Inflammatory macrophage (primary cell): ENCODE results near the gene PRRG1.
"Not testable (repeated sequence)": the region's sequence is repeated elsewhere in the genome, so short reads cannot be mapped to it uniquely, and the experiment has no call there.

Experiments
- DNase-seq, 2 donors: peaks; one replicate each; pipeline ENCODE4 v3.0.0-alpha.2; 2020 to 2022
- total RNA-seq, 18 experiments: gene quantifications; one replicate each; lab custom pipeline; 2026; ENCODE audit warnings: mixed read lengths in 6 of 18, inconsistent platforms in 2 of 18; lab: John Stamatoyannopoulos, UW

Gene PRRG1
- total RNA-seq = 2.7 to 7.5 (median 4.8) reads per million in 18 experiments

DNA sequence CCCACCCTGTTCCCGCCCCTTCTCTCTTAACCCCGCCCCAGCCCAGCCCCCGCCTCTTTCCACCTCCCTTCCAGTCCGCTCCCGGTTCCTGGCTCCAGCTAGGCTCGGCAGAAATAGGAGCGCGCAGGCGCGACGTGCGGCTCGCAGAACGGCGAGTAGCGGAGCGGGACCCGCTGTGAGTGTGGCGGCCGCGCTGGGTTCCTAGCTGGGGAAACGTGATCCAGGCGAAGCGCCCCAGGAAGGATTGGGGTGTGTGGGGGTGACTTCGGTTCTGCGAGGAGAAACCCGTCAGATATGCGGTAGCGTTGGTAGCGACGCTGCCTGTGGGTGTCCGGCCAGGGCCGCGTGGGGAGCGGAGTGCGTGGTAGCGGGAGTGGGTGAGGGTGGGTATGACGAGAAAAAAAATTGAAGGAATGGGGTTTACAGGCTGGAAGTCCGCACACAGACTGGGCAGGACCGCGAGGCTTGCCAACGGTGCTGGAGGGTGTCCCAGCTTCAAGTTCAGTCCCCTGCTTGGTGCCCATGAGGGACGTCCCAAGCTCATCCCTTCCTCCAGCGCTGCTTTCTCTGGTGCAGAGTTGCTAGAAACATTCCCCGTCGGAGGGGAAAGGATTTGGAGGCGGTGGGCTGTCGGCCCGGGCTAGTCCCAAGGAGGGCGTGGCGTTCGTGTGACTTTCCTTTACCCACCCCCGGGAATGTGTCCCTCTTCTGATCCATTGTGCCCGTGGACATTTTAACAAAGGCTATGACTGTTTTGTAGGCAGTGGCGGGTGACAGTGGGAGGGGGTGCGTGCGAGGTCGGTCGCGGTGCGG, at the start of gene PRRG1:
TSS of gene PRRG1 (plus strand) at position 144 of the 813 bp plus-strand sequence. CDS start 56,886 bp downstream, outside the sequence.
- peak; percentile 38 to 68 for DNase-seq

DNA sequence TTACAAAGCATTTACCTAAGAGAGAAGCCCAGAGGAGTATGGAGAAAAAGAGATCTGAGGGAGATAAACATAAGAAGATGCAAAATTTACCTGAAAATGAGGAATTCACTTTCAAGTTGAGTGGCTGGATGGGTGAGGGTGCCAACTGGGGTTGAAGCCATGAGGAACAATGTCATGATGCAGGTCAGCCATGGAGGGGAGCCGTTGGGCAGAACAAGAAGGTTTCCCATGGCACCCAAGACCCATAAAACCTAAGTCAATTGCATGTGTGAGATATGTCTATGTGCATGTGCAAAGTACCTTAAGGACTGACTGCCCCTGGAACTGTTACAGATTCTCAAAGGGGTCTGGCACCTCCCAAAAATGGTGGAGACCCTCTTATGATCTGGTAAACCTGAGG, 46.6 kb upstream of the PRRG1 start:
- peak in 1 of 2 donors; percentile 1 for DNase-seq

- not testable (repeated sequence) for DNase-seq
Observed at GRCh38 chrX:37305238-37305637, 43.9 kb upstream of the PRRG1 start.

DNA sequence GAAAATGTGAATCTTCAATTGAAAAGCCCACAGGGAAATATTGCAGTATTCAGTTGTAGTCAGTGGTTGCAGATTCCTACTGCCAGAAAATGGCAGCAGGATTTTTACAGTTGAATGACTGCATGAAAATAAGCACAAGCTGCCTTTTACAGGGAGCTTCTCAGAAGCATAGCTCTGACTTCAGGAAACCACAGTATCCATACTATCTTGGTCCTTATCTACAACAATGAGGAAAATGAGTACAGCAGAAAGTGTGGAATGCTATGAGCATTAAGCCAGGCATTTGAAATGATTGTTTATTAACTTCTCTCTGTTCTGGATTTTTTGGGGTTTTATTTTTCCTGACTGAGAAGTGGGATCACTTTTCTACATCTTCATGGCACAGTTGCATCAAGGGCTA, 34.6 kb upstream of the PRRG1 start:
- DNase-seq = no peak

DNA sequence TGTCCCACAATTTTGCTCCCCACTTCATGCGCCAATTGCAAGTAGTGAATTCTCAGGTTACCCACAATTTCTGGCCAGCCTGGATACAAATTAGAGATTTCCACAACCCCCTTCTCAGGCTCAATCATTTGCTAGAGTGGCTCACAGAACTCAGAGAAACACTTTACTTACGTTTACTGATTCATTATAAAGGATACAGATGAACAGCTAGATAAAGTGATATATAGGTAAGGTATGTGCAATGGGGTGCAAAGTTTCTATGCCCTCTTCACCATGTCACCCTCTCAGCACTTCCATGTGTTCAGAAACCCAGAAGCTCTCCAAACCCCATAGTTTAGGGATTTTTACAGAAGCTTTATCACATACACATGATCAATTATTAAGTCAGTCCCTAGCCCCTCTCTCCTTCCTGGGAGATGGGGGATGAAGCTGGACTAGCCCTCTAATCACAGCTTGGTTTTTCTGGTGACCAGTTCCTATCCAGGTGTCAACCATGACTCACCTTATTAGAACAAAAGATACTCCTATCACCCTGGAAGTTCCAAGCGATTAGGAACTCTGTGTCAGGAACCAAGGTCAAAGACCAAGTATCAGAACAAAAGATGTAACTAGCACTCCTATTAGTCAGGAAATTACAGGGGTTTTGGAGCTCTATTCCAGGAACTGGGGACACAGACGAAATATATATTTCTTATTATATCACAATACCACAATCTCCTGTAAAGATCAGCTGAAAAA, 33.5 kb upstream of the PRRG1 start:
- no peak for DNase-seq

DNA sequence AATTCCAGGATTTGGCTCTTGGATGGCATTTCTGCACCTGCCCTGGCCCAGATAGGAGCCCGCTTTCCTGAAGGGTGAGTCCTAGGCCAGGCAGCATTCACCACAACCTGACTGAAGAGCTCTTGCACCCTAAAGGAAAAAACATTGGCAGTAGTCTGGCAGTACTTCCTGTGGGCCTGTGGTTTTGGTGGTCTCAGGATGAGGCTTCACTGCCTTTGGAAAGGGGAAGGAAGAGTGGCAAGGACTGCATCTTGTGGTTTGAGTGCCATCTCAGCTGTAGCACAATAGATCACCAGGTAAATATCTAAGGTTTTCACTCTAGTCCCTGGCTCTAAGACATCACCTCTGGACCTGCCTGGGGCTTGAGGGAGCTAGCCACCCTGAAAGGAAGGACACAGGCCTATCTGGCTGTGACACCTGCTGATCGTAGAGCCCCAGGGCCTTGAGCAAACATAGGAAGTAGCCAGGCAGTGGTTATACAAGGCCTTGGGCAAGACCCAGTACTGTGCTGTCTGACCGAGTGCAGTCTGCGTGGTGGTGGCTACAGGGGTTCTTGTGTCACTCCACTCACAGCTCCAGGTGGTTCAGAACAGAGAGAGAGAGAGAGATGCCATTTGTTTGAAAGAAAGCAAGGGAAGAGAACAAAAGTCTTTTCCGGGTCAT, 28.5 kb upstream of the PRRG1 start:
- DNase-seq = no peak

DNA sequence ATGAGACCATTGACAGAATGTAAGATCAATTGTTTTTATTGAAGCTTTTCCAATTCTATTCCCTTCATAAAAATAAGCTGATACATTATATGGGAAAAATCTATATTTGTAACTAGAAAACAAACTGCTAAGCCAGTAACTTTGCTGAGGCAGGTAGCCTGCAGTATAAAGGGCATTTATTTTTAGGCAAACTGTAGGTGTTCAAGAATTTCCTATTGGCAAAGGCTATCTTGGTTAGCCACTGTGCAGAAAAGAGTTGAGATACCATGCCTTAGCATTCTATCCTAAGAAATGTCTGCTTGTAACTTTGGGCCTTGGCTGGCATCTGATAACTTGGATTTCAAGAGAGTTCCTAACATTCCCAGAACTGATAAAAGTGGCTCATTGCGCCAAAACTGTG, 18.5 kb upstream of the PRRG1 start:
- DNase-seq = no peak

DNA sequence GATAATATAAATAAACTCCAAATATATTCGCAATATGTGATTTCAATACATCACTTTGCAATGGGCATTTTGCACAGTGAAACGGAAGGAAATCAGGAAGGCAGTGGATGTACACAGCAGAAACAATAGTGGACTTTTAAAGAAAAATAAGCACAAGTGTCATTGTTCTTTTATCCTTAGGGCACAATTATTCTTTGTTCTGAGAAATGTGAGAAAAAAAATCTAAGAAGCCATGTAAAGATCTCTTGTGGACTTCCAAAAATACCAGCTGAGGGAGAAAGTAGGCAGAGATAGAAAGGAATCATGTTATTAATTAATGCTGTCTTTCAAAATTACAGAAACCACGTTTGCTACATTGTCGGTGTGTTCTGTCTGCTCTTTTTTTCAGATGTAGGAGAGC, 17.6 kb upstream of the PRRG1 start:
- DNase-seq = no peak

GRCh38 chrX:37332055-37332454, 17.1 kb upstream of the PRRG1 start:
- DNase-seq = no peak

DNA sequence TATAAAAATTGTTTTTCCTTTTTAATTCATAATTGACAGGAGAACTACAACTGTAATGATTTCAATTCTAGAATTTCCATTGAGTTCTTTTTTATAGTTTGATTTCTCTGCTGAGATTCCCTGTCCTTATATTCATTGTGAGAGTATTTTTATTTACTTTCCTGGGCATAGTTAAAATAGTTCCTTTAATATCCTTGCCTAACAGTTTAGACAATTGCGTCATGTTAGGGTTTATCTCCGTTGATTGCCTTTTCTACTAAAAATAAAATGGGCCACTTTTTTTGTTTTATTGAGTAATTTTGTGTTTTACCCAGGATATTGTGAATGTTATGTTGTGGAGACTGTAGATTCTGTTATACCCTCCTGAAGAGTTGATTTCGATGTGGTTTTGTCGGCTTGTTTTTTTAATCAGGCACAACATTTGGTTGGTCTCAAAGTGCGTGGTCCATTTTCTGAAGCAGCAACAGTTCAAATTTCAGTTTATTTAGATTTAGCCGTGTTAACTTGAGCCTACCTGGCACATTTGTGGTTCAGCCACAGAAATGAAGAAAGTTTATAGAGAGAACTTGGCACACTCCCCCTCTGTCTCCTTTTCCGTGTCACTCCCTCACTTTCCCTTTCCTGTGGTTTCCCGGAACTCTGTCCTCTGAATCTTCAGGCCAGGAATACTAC, 16.0 kb upstream of the PRRG1 start:
- peak in 1 of 2 donors; percentile 2 for DNase-seq

- peak; percentile 35 to 47 for DNase-seq
Observed at GRCh38 chrX:37347420-37347819, 1.7 kb upstream of the PRRG1 start.

- no peak for DNase-seq
Observed at GRCh38 chrX:37348231-37348970, 763 bp upstream of the PRRG1 start.

DNA sequence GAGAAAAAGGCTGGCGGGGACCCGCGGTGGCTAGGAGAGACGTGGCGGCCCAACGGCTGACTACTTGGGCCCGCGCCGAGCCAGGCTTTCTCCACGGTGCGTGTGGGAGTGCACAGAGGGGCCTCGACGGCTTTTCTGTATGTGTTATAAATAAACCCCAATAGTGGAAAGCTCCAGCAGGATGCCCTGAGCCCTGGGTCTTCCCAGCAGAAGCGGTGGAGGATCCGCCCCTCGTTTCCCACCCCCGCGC, 268 bp upstream of the PRRG1 start:
- DNase-seq = no peak

GRCh38 chrX:37350034-37350365, 836 bp downstream of the PRRG1 start:
- DNase-seq = no peak

GRCh38 chrX:37353646-37354045, 4.5 kb downstream of the PRRG1 start:
- DNase-seq = no peak

DNA sequence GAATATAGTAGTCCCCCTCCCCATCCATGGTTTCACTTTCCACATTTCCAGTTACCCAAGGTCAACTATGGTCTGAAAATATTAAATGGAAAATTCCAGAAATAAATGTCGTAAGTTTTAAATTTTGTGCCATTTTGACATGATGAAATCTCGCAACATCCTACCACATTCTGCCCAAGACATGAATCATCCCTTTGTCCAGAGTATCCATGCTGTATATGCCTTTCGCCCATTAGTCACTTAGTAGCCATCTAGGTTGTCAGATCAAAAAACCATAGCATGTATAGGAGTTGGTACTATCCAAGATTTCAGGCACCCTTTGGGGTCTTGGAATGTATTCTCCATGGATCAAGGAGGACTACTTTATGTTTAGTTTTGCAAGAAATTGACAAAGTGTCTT, 8.3 kb downstream of the PRRG1 start:
- no peak for DNase-seq

DNA sequence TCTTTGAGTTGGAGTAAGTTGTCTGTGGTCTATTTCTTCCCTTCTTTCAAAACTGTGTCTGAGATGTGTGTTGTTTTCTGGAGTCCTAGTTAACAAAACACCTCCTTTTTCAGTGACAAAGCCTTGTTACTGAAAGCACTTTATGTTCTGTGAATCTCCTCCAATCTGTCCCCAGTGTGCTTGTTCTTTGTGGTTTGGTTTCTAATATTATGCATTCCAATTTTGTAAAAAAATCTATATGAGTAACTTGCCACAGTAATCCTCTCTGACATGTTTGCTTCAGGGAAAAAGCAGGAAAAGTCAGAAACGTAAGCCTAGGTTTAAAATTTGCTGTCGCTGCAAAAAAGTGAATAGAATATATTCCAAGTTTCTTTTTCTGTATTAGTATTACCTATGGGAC, 12.4 kb downstream of the PRRG1 start:
- no peak for DNase-seq

DNA sequence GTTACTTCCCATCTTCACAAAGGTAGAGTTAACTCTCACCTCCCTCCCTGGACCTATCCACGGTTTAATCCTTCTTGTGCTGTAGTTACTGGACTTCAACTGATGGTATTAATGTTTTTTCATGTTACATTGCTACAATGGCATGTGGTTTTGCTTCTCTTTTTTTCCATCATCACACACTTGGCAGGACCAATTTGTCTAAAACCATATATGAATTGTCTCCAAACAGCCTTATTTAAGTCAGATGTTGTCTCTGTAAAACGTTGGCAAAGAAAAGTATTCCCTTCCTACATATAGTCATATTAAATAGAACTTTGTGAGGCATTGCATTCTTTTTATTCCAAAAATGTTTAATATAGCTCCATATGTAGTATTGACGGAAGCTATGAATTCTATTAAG, 15.5 kb downstream of the PRRG1 start:
- DNase-seq = no peak

- DNase-seq = no peak
Observed at GRCh38 chrX:37367946-37368345, 18.8 kb downstream of the PRRG1 start.

DNA sequence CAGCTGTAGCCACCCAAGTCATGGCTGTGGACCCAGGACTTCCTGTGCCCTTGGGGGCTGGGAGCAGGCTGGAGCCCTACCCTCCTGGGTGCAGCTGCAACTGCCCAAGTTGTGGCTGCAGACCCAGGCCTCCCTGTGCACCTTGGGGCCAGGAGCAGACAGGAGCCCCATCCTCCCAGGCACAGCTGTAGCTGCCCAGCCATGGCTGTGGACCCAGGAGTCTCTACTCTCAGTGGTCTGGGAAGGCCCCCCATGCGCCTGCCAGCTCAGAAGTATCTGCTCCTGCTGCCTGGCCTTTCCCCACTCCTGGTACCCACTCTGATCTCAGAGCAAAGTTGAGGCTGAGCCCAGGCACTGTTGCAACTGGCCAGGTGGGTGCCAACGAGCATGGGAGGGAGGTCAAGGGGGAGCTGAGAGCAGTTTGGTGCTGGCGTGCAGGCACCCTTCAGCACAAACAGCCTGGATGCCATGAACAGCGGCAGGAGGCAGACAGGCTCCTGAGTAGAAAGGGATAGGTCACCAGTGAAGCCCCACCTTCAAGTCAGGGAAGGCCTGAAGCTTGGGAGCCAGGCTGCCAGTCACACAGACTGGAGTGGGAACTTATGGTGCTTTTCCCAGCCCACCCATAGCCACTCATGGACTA, 21.5 kb downstream of the PRRG1 start:
- DNase-seq = no peak

- DNase-seq = peak; percentile 28 to 50
Observed at GRCh38 chrX:37371578-37371991, 22.4 kb downstream of the PRRG1 start.

DNA sequence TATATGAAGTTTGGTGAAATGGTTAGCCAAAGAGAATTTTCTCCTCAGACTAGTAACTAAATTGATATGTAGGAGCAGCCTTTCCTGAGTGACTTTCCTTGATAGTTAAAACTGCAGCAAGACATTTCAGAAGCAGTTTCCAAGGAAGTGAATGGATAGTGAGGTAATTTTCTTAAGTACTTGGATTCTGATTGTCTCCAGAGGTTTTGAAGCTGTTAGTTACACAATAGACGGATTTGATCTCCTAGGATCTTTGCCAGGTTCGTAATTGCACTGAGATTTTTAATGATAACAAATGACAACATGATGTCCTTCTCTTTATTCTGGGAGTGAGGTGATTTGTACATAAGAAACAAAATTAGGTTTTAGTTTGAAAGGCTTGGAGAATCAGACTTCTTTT, 29.2 kb downstream of the PRRG1 start:
- DNase-seq = no peak
